Mucosa of rectum (tissue), 2 donors: Measurements from ENCODE around the gene SPRR2D.

Source experiments
- H3K27ac ChIP-seq, 2 donors: one replicate each; pipeline ENCODE4 v1.7.0; 2013; ENCODE audit warnings: inconsistent platforms in 2 of 2, low read depth in 2 of 2, low read length in 2 of 2
- H3K27me3 ChIP-seq, 2 donors: one replicate each; pipeline ENCODE4 v1.7.0; 2013; ENCODE audit warnings: low read length in 2 of 2; ENCODE audit not compliant: control insufficient read depth in 2 of 2, insufficient read depth in 2 of 2
- H3K36me3 ChIP-seq, 2 donors: one replicate each; pipeline ENCODE4 v1.7.0; 2013; ENCODE audit warnings: low read length in 2 of 2; ENCODE audit not compliant: control insufficient read depth in 2 of 2, insufficient read depth in 2 of 2
- H3K4me1 ChIP-seq, 2 donors: one replicate each; pipeline ENCODE4 v1.7.0; 2013; ENCODE audit warnings: low read length in 2 of 2, mild to moderate bottlenecking in 1 of 2; ENCODE audit not compliant: control insufficient read depth in 2 of 2, insufficient read depth in 2 of 2
- H3K4me3 ChIP-seq, 2 donors: one replicate each; pipeline ENCODE4 v1.7.0; 2013; ENCODE audit warnings: low read length in 2 of 2
- H3K9ac ChIP-seq, 2 donors: one replicate each; pipeline ENCODE4 v1.7.0; 2013; ENCODE audit warnings: low read length in 2 of 2, low read depth in 1 of 2, mild to moderate bottlenecking in 1 of 2
- H3K9me3 ChIP-seq, 2 donors: one replicate each; pipeline ENCODE4 v1.7.0; 2013; ENCODE audit warnings: low read length in 2 of 2; ENCODE audit not compliant: control insufficient read depth in 2 of 2
- donor health status: healthy.
- donor health status: Normal muscosa, but diverticular disease.

SPRR2D gene

DNA sequence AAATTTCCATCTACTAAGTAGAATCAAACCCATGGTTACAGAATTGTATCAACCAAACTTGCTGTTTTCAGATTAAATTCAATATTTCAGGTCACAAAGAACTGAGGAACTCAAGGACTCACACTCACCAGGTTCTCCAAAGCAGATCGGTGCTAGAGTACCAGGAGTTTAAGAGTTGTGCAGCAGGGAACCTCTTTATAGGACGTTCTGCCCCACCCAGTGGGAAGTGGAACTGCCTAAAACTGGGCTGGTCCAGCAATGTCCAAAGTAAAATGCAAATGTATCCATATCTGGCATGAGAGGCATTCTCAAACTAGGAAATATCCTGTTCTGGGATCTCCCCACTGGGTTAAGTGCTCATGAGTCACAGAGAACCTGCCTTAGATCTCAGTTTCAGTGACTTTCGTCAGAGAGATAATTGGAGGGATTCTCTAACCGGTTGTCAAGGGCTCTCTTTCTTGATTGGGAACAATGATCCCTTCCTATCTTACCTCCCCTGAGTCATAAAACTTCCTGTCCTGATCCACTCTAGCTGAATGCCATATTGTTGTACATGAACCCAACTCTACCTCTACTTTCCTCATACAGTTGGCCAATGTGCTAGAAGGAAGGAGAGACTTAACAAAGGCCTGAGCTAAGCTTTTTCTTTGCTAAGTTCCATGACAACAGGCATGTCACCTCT lies at the start of gene SPRR2D:
SPRR2D (minus strand) TSS at position 171 of the 682 bp plus-strand sequence. CDS start 774 bp downstream, outside the sequence.
- Histone ChIP-seq H3K9me3 (no peaks in the 10 kb centered on the region), H3K4me1 (no peaks in the 10 kb centered on the region), H3K9ac (no peak within 1 kb of the TSS), H3K36me3 (no peaks in the 10 kb centered on the region), H3K4me3 (no peak within 1 kb of the TSS), H3K27me3 (no peaks in the 10 kb centered on the region), H3K27ac (no peak within 1 kb of the TSS)

DNA sequence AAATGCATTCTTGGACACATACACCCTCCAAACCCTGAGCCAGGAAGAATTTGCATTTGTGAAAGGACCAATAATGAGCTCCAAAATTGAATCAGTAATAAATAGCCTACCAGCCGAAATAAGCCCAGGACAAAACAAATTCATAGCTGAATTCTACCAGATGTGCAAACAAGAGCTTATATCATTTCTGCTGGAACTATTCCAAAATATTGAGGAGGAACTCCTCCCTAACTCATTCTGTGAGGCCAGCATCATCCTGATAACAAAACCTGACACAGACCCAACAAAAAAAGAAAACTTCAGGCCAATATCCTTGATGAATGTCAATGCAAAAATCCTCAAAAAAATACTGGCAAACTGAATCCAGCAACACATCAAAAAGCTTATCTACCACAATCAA lies 46.7 kb upstream of the SPRR2D start:
- Histone ChIP-seq H3K9ac (no peak overlapping the region), H3K4me3 (no peak overlapping the region), H3K4me1 (no peaks in the 10 kb centered on the region), H3K27ac (no peak overlapping the region), H3K9me3 (no peaks in the 10 kb centered on the region), H3K27me3 (no peaks in the 10 kb centered on the region), H3K36me3 (no peaks in the 10 kb centered on the region)

DNA sequence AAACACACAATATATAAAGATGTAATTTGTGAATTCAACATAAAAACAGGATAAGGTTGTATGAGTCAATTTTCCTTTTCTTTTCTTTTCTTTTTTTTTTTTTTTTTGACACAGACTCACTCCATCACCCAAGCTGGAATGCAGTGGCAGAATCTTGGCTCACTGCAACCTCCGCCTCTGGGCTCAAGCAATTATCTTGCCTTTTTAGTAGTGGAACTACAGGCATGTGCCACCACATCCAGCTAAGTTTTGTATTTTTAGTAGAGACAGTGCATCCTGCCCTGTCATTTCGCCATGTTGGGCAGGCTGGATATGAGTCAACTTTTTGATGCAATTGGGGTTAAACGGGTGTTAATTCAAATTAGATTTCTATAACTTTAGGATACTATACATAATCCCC lies 40.8 kb upstream of the SPRR2D start:
- Histone ChIP-seq H3K36me3 (no peaks in the 10 kb centered on the region), H3K9me3 (no peaks in the 10 kb centered on the region), H3K9ac (no peak overlapping the region), H3K4me3 (no peak overlapping the region), H3K27me3 (no peaks in the 10 kb centered on the region), H3K27ac (no peak overlapping the region), H3K4me1 (no peaks in the 10 kb centered on the region)

DNA sequence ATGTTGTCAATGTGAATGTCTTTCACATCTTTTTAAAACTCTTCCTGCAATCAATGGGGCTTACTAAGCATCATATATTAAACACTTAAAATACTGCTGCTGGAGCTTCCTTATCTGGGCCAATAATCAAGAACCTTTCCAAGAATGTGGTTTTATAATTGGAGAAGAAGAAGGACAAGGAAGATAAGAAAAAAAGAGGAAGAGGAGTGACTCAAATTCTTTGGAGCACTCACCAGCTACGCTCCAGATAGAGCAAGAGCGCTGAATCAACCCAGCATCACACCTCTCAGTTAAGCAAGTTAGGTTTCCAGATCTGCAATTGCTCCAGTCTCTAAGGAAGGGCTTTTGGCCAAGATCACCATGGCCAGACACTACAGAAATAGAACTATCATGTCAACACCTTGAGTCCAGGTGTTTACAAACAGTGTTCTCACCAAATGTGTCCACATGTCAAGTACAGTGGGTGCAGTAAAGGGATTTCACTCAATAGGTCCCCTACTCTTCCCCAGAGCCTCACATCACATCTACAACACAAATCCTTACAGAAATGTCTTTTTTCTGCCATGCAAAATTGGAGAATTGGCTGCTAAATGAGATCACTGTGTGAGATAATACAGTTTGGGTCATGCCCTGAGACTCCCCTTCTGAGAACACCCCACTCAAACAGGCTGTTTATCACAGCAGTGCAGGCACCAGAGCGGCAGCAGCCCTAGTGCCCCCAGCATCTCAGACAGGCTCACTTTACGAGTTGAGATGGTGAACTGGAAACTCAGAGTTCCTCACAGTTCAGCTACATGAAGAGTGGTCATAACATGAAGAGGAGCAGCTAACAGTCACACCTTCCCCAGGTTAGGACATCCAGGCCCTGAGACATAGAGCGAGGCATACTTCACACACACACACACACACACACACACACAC lies 32.1 kb upstream of the SPRR2D start:
- no peak overlapping the region for H3K9ac ChIP-seq
- H3K36me3 ChIP-seq, result no peaks in the 10 kb centered on the region
- no peak overlapping the region for H3K4me3 ChIP-seq
- H3K4me1 ChIP-seq, result no peaks in the 10 kb centered on the region
- no peaks in the 10 kb centered on the region for H3K27me3 ChIP-seq
- no peak overlapping the region for H3K27ac ChIP-seq
- no peaks in the 10 kb centered on the region for H3K9me3 ChIP-seq

DNA sequence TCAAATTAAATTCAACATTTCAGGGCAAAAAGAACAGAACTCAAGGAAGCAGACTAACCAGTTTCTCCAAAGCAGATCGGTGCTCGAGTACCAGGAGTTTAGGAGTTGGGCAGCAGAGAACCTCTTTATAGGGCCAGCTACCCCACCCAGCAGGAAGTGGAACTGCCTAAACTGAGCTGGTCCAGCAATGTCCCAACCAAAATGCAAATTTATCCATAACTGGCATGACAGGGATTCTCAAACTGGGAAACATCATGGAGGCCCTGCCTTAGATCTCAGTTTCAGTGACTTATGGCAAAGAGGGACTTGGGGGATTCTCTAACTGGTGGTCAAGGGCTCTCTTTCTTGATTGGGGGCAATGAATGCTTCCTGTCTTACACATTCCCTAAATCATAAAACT lies 30.6 kb upstream of the SPRR2D start, which contains the start of gene SPRR2B:
SPRR2B (minus strand) TSS at position 101 of the 400 bp plus-strand sequence. CDS start 772 bp downstream, outside the sequence.
- Histone ChIP-seq H3K4me3 (no peak within 1 kb of the TSS), H3K4me1 (no peaks in the 10 kb centered on the region), H3K27me3 (no peaks in the 10 kb centered on the region), H3K9me3 (no peaks in the 10 kb centered on the region), H3K27ac (no peak within 1 kb of the TSS), H3K9ac (no peak within 1 kb of the TSS), H3K36me3 (no peaks in the 10 kb centered on the region)

DNA sequence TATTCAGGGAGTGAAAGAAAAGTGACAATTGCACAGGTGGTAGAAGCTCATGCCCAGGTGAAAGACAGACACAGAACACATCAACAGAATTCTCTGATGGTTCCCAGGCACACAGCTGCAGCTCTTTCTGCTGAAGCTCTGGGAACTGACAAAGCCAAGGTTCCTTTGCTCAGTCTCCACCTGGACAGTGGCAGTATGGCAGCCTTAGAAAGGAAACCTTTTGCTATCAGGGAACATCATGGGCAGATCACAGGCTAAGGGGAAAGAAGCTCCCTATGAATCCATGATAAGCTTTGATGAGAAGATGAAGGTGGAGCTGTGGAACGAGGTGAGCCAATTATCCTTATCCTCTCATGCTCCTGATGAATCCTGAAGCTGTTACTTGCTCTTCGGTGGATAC lies 29.3 kb upstream of the SPRR2D start:
- no peaks in the 10 kb centered on the region for H3K27me3 ChIP-seq
- H3K36me3 ChIP-seq, result no peaks in the 10 kb centered on the region
- H3K4me1 ChIP-seq, result no peaks in the 10 kb centered on the region
- no peak overlapping the region for H3K9ac ChIP-seq
- no peak overlapping the region for H3K4me3 ChIP-seq
- no peak overlapping the region for H3K27ac ChIP-seq
- H3K9me3 ChIP-seq, result no peaks in the 10 kb centered on the region

DNA sequence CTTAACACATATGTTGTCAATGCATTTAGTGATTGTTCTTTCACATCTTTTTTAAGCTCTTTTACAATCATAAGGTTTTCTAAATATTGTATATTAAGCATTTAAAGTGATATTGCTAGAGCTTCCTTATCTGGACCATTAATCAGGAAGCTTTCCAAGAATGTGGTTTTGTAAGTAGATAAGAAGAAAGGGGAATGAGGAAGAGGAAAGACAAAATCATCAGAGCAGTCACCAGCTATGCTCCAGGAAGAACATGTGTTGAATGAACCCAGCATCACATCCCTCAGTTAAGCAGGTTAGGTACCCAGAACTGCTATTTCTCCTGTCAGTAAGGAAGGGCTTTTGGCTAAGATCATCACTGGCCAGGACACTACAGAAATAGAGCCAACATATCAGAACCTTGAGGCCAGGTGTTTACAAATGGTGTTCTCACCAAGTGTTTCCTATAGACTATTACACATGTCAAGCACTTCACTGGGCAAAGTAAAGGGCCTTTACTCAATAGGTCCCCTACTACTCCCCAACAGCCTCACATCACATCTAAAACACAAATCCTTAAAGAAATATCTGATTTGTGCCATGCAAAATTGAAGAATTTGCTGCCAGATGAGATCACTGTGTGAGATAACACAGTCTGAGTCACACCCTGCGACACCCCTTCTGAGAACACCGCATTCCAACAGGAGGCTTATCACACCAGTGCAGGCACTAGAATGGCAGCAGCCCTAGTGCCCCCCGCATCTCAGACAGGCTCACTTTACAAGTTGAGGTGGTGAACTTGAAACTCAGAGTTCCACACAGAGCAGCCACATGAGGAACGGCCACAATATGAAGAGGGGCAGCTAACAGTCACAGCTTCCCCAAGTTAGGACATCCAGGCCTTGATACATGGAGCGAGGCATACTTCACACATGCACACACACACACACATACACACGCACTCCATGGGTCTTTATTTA lies 18.2 kb upstream of the SPRR2D start:
- Histone ChIP-seq H3K36me3 (no peaks in the 10 kb centered on the region), H3K27me3 (peaks cover 0 to 2% of the 10 kb centered on the region in 2 donors), H3K27ac (no peak overlapping the region), H3K4me1 (no peaks in the 10 kb centered on the region), H3K9ac (no peak overlapping the region), H3K4me3 (no peak overlapping the region), H3K9me3 (no peaks in the 10 kb centered on the region)

DNA sequence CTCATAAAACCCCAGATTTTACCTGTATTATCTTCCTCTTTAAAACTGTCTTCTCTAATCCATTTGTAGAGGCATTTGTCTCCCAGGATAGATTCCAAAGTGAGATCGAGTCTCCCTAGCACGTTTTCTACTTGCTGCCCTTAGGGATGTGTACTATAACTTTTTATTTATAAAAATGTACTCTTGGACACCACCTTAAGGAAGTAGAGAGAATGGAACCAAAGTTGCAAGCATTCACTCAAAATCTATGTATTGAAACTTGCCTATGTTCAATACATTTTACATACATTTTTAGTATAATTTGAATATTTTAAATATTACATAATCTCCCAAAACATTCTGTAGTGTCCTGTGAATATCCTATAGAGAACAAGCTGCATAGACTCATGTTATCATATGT lies 17.2 kb upstream of the SPRR2D start:
- no peak overlapping the region for H3K27ac ChIP-seq
- H3K36me3 ChIP-seq, result no peaks in the 10 kb centered on the region
- no peak overlapping the region for H3K4me3 ChIP-seq
- no peak overlapping the region for H3K9ac ChIP-seq
- no peaks in the 10 kb centered on the region for H3K4me1 ChIP-seq
- no peaks in the 10 kb centered on the region for H3K9me3 ChIP-seq
- peaks cover 0 to 2% of the 10 kb centered on the region in 2 donors for H3K27me3 ChIP-seq

DNA sequence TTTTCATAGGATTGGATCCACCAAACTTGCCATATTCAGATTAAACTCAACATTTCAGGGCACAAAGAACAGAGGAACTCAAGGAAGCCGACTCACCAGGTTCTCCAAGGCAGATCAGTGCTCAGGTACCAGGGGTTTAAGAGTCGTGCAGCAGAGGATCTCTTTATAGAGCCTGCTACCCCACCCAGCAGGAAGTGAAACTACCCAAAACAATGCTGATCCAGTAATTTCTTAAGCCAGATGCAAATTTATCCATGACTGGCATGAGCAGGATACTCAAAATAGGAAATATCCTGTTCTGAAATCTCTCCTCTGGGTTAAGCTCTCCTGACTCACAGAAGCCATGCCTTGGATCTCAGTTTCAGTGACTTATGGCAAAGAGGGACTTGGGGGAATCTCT lies 16.5 kb upstream of the SPRR2D start, which contains the start of gene SPRR2A:
SPRR2A (minus strand) TSS at position 138 of the 400 bp plus-strand sequence. CDS start 777 bp downstream, outside the sequence.
- Histone ChIP-seq H3K9me3 (no peaks in the 10 kb centered on the region), H3K27ac (no peak within 1 kb of the TSS), H3K36me3 (no peaks in the 10 kb centered on the region), H3K4me3 (no peak within 1 kb of the TSS), H3K27me3 (peaks cover 0 to 2% of the 10 kb centered on the region in 2 donors), H3K9ac (no peak within 1 kb of the TSS), H3K4me1 (no peaks in the 10 kb centered on the region)
